HepG2 (cell line): Measurements from ENCODE around the gene PDE8B. TPM values are rescaled to one million over a fixed set of nuclear protein-coding genes. Genes with fewer than 3 reads are reported as not detected.

Source experiments
- ATAC-seq: fragments of 200-7000 bp; cut with Tn5 transposase; 3 replicates; pipeline ENCODE4 v1.9.1; 2020; ENCODE audit warnings: mild to moderate bottlenecking, moderate library complexity
- BruUV-seq: library from RNA; stranded (reverse); fragments of 400-500 nt; replicated peaks from 2 replicates; lab custom pipeline; 2021; lab: Mats Ljungman, UMichigan
- CTCF ChIA-PET: fragments of 300-600 bp; formaldehyde crosslinking; extraction: SDS; loops from one replicate; lab custom pipeline; 2021; ENCODE audit warnings: low total read pairs, inconsistent platforms, low intra/inter-chr PET ratio; lab: Yijun Ruan, JAX
- POLR2A ChIA-PET: fragments of 350-600 bp; sonication (Branson Sonifier 250); formaldehyde crosslinking; loops from one replicate; lab custom pipeline; 2020; ENCODE audit warnings: antibody characterized with exemption, inconsistent platforms; lab: Yijun Ruan, JAX
- DNase-seq: peaks from one replicate; pipeline ENCODE4 v3.0.0-alpha.2; 2015; ENCODE audit warnings: low spot score
- FAIRE-seq: peaks from 3 replicates; lab custom pipeline; 2011; peaks lifted over from hg19 to GRCh38; lab: Jason Lieb, UNC
- H2AFZ ChIP-seq: one replicate; pipeline ENCODE4 v1.6.1; 2011; ENCODE audit warnings: low read length, inconsistent platforms
- H3K27ac ChIP-seq: fragments of 300-600 bp; 3 replicates; pipeline ENCODE4 v1.8.0; 2011; ENCODE audit warnings: mixed run types, mild to moderate bottlenecking, mixed read lengths, low read length, inconsistent platforms; ENCODE audit not compliant: insufficient read depth; ENCODE audit errors: extremely low read length
- H3K27me3 ChIP-seq, 2 experiments: fragments of 200-600 bp in 1 of 2; 2 replicates in 1 of 2; 3 replicates in 1 of 2; pipeline versions ENCODE4 v1.6.0 to v1.8.0; 2011; ENCODE audit warnings: low read length in 2 of 2, mild to moderate bottlenecking in 2 of 2, moderate library complexity in 2 of 2, inconsistent platforms in 1 of 2; ENCODE audit not compliant: insufficient read depth in 2 of 2, control insufficient read depth in 1 of 2
- H3K36me3 ChIP-seq, 2 experiments: fragments of 200-600 bp in 1 of 2; replicated peaks in 1 of 2; 2 replicates in 1 of 2; 3 replicates in 1 of 2; pipeline versions ENCODE4 v1.5.1 to v1.8.0; 2011; ENCODE audit warnings: low read length in 2 of 2, inconsistent platforms in 1 of 2; ENCODE audit not compliant: insufficient read depth in 2 of 2, control insufficient read depth in 1 of 2
- H3K4me1 ChIP-seq: 2 replicates; pipeline ENCODE4 v1.5.1; 2012; ENCODE audit warnings: low read length, inconsistent platforms; ENCODE audit not compliant: insufficient read depth
- H3K4me2 ChIP-seq: 2 replicates; pipeline ENCODE4 v1.6.0; 2011; ENCODE audit warnings: low read depth, low read length, inconsistent platforms
- H3K4me3 ChIP-seq, 3 experiments: fragments of 200-600 bp in 1 of 3; sonication (generic), shearing (Covaris generic) in 1 of 3; replicated peaks in 1 of 3; 2 replicates each; pipeline ENCODE4 v1.5.1; 2011 to 2016; ENCODE audit warnings: low read length in 3 of 3, inconsistent platforms in 2 of 3, low read depth in 2 of 3, mild to moderate bottlenecking in 2 of 3, control low read depth in 1 of 3, mixed read lengths in 1 of 3; ENCODE audit not compliant: insufficient read depth in 1 of 3
- H3K79me2 ChIP-seq: one replicate; pipeline ENCODE4 v1.6.1; 2011; ENCODE audit warnings: low read length, inconsistent platforms; ENCODE audit not compliant: insufficient read depth
- H3K9ac ChIP-seq: 2 replicates; pipeline ENCODE4 v1.6.0; 2011; ENCODE audit warnings: mild to moderate bottlenecking, low read depth, low read length, inconsistent platforms; ENCODE audit not compliant: insufficient read depth
- H3K9me3 ChIP-seq: 2 replicates; pipeline ENCODE4 v1.5.1; 2012; ENCODE audit warnings: mild to moderate bottlenecking, low read length
- H4K20me1 ChIP-seq: 2 replicates; pipeline ENCODE4 v1.6.0; 2011; ENCODE audit warnings: inconsistent platforms, mild to moderate bottlenecking, low read length, moderate library complexity; ENCODE audit not compliant: insufficient read depth
- BRCA1 ChIP-seq: sonication (generic); formaldehyde crosslinking; IDR thresholded peaks from 2 replicates; pipeline ENCODE4 v1.4.0; 2020; ENCODE audit warnings: missing genetic modification reagents
- GATAD2A ChIP-seq: IDR thresholded peaks from 2 replicates; pipeline ENCODE4 v1.6.1; 2016
- LCORL ChIP-seq, 2 experiments: fragments of 450-650 bp in 1 of 2; sonication (generic) in 1 of 2; formaldehyde crosslinking in 1 of 2; IDR thresholded peaks; 2 replicates each; pipeline versions ENCODE4 v1.5.0 to v1.6.1; 2017 to 2020; ENCODE audit warnings: antibody characterized with exemption in 1 of 2, missing genetic modification reagents in 1 of 2
- RFX1 ChIP-seq: fragments of 450-650 bp; IDR thresholded peaks from 2 replicates; pipeline ENCODE4 v1.6.1; 2017
- SMAD9 ChIP-seq: sonication (generic); formaldehyde crosslinking; IDR thresholded peaks from 2 replicates; pipeline ENCODE4 v1.5.1; 2020; ENCODE audit warnings: mild to moderate bottlenecking, missing genetic modification reagents
- ZC3H13 ChIP-seq: sonication (generic); formaldehyde crosslinking; IDR thresholded peaks from 2 replicates; pipeline ENCODE4 v1.8.1; 2023; ENCODE audit warnings: mild to moderate bottlenecking, missing genetic modification reagents, moderate library complexity
- ZNF557 ChIP-seq: sonication (generic); formaldehyde crosslinking; IDR thresholded peaks from 2 replicates; pipeline ENCODE4 v1.4.0; 2020; ENCODE audit warnings: missing genetic modification reagents
- ZNF740 ChIP-seq: sonication (generic); formaldehyde crosslinking; IDR thresholded peaks from 2 replicates; pipeline ENCODE4 v1.4.0; 2020; ENCODE audit warnings: missing genetic modification reagents
- WGBS: methylation state at CpG from one replicate; pipeline ENCODE4 v1.1.6; 2017; ENCODE audit warnings: low lambda C conversion rate; 5-methylcytosine and 5-hydroxymethylcytosine counted together
- in situ Hi-C: cut with HindIII; loops from 2 replicates; pipeline ENCODE4 v1.10.0; 2017; ENCODE audit warnings: low pct_unique_long_range_greater_than_20kb; ENCODE audit not compliant: extremely low pct_ligation_motif_present
- intact Hi-C: fragments of 100-400 bp; cut with micrococcal nuclease; formaldehyde crosslinking; loops from one replicate; pipeline ENCODE4 v1.10.0; 2022; ENCODE audit not compliant: unreplicated experiment
- polyA plus RNA-seq, 8 experiments: library from polyadenylated mRNA; depleted of rRNA in 3 of 8; stranded (reverse) in 7 of 8; unstranded in 1 of 8; fragments of >200 nt; fragmentation: Illumina TruSeq in 4 of 8; extraction: Trizol in 4 of 8; gene quantifications; 2 replicates each; pipeline versions ENCODE4 v1.2.1 to v1.2.3, GENCODE V29; 2011 to 2016; ENCODE audit warnings: low read depth in 4 of 8, missing spikeins in 1 of 8, mixed read lengths in 1 of 8; ENCODE audit not compliant: insufficient read depth in 1 of 8
- total RNA-seq, 5 experiments: library from RNA; depleted of rRNA; stranded (reverse); fragments of >200 nt; fragmentation: Illumina TruSeq; extraction: Trizol; gene quantifications; 2 replicates each; pipeline ENCODE4 v1.2.3, GENCODE V29; 2016; ENCODE audit warnings: low read depth in 1 of 5

The PDE8B gene
- total and polyA plus RNA-seq, 2 of the 13 experiments (the other 11 are each of a cell fraction or from before 2014, with no cell fraction given) = 0.07 TPM; not detected in 1

DNA sequence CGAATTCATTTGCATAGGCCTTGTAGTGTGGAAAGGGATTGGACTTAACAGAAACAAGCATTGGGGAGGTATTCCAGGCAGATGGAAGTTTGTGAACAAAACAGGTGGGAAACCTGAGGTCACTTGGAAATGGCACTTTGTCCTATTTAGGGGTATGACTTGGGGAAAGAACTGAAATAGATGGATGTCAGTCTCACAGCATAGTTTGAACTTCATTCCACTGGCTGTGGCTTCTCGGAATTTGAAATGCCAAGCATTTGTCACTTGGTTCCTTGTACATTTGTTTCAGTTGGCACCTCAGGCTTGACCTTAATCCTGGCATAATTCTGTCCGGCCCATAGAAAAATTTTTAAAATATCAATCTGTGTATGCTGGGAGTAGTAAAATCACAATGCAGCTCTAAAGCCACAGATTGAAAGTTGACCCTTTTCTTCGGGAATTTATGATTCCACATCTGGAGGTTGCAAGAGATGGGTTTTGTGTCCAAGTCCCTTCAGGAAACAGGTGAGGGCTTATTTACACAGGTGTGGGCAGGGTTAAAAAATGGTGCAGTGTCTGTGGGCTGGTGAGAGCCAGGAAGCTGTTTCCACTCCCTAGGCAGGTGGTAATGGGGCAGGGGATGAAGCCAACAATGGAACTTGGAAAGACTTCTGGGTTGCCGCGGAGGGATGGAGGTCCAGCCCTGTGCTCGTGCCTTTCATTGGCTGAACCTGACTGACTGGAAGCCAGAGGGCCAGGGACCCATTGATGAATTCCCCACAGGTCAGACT lies 39.2 kb upstream of the PDE8B start:
- Histone ChIP-seq H3K4me2 (no peak overlapping the region), H3K9ac (no peak overlapping the region), H3K36me3 (no peaks in the 10 kb centered on the region), H3K4me3 (no peak overlapping the region), H3K79me2 (no peaks in the 10 kb centered on the region), H4K20me1 (no peaks in the 10 kb centered on the region), H2AFZ (no peak overlapping the region), H3K27ac (no peak overlapping the region), H3K4me1 (no peaks in the 10 kb centered on the region), H3K27me3 (peaks cover 0 to 3% of the 10 kb centered on the region in 2 experiments; a peak in 2 of 5 replicates), H3K9me3 (no peaks in the 10 kb centered on the region)
- ATAC-seq = no peak
- in situ Hi-C loops = no loop called here
- BruUV-seq = no TSS peak
- intact Hi-C loops = no loop called here
- WGBS = 39% methylated on average over 6 of the region's 7 CpGs
- ChIA-PET POLR2A (no interaction called here), CTCF (no interaction called here)
- DNase-seq = no peak
- TF ChIP-seq LCORL (IDR thresholded peaks at IDR 0.05) = no peak
- TF ChIP-seq LCORL (CRISPR knock-in tag; IDR thresholded peaks at IDR 0.05) = no peak
- TF ChIP-seq RFX1 = no peak
- TF ChIP-seq ZC3H13 (CRISPR knock-in tag) = no peak
- TF ChIP-seq ZNF740 (CRISPR knock-in tag) = no peak
- no peak for TF ChIP-seq GATAD2A (CRISPR knock-in tag)
- no peak for TF ChIP-seq ZNF557 (CRISPR knock-in tag)
- TF ChIP-seq BRCA1 = no peak
- TF ChIP-seq SMAD9 (CRISPR knock-in tag) = no peak
- FAIRE-seq = no peak
